GM04504 (cell line): ENCODE data around the gene SLC36A3.
"Not testable (repeated sequence)": the region's sequence is repeated elsewhere in the genome, so short reads cannot be mapped to it uniquely, and the experiment has no call there.

Source experiments
- DNase-seq: peaks from one replicate; pipeline ENCODE4 v3.0.0-alpha.2; 2012; ENCODE audit warnings: low read depth

SLC36A3 gene

GRCh38 chr5:151259931-151260330 lies 43.6 kb downstream of the SLC36A3 start:
- DNase-seq = no peak

- DNase-seq = no peak
Measured at GRCh38 chr5:151258816-151259215, 44.8 kb downstream of the SLC36A3 start.

GRCh38 chr5:151258201-151258611 lies 45.4 kb downstream of the SLC36A3 start:
- no peak for DNase-seq

GRCh38 chr5:151257731-151258181 lies 45.8 kb downstream of the SLC36A3 start:
- no peak for DNase-seq

DNA sequence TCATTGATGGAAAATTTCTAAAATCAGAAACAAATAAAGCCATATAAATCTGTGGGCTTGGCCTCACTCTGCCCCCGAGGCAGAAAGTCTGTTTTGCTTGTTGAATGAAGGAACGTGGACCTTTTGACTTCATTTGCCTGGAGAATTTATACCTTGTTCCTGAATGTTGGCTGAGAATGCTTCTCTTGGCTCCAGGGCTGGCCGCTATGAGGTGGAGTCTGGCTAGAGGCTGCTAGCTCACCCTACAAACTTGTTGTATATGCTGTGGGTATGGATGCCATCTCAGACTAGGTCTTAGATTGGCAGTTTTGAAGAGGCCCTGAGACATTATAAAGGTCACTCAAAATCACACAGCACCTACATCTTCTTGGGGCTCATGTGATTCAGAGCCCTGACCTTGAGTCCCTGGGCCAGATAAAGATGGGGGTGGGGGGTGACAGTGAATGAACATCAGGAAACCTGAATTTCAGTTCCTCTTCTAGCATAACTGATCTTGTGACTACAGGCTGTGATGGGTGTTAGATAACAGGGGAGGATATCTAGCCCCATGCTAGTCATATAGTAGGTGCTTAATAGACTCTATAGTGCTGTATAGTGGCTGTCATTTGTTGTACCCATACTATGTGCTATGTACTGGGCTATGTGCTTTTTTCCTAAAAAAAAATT lies 47.8 kb downstream of the SLC36A3 start:
- no peak for DNase-seq

DNA sequence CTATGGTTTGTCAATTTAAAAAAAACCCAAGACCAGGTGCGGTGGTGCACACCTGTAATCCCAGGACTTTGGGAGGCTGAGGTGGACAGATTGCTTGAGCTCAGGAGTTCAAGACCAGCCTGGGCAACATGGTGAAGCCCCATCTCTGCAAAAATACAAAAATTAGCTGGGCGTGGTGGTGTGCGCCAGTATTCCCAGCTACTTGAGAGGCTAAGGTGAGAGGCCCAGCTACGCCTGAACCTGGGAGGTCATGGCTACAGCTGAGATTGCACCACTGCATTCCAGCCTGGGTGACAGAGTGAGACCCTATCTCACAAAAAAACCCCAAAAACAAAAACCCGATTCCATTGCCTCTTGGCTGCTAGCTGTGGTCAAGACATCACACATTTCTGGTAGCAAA lies 48.6 kb downstream of the SLC36A3 start:
- DNase-seq = not testable (repeated sequence)

- DNase-seq = no peak
Measured at GRCh38 chr5:151254556-151254955, 49.0 kb downstream of the SLC36A3 start.

GRCh38 chr5:151253605-151253950 lies 50.0 kb downstream of the SLC36A3 start:
- no peak for DNase-seq

DNA sequence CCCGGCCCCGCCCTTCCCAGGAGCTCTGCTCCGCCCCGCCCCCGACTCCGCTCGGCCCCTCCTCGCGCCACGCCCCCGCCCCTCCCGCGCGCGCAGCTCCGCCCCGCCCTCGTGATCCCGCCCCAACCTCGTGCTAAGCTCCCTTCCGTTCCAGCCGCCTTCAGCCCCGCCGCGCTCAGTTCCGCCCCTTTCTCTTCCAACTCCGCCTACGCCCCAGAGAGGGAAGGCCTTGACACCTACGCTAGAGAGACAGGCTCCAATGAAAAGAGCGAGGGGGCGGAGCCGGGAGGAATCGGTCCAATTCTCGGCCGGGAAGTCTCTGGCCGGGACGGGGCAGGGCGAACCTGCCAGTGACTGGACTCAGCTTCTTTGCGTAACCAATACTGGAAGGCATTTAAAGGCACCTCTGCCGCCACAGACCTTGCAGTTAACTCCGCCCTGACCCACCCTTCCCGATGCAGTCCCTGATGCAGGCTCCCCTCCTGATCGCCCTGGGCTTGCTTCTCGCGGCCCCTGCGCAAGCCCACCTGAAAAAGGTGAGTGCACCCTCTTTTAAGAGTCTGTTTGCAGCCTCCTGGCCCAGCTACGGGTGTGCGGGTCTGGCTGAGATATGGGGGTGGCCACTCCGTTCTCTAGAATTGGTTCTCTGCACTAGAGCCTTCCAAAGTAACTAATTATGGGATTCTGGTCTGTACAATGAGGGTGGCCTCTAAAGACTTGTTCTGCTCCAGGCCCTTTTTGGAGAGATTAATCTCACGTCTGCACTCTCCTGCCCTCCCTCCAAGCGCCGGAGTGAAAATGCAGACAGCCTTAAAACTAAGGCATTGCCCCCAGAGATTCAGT lies 50.6 kb downstream of the SLC36A3 start, which contains the start of gene GM2A:
TSS of gene GM2A (plus strand) at position 424 of the 843 bp plus-strand sequence. CDS start at position 456, 32 bp downstream.
- peak; percentile 98 for DNase-seq

GRCh38 chr5:151251621-151252020 lies 51.9 kb downstream of the SLC36A3 start:
- no peak for DNase-seq

DNA sequence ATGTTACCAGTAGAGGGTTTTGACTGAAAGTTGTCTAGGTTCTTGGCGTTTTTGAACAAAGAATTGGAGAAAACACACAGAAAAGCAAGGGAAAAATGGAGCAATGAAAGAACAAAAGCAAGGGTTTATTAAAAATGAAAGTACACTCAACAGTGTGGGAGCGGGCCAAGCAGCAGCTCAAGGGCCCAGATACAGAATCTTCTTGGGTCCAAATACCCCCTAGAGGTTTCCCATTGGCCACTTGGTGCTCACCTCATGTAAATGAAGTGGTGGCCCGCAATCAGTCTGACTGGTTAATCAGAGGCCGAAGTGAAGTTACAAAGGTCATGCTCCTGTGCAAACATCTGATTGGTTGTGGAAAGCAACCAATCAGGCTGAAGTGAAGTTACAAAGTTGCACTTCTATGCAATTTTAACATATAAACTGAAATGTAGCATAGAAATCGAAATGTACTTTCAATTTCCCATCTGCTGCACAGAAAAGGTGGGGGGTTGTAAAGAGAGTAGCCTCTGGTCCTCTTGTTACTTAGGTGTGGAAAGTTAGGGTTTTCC lies 52.5 kb downstream of the SLC36A3 start:
- no peak for DNase-seq

DNA sequence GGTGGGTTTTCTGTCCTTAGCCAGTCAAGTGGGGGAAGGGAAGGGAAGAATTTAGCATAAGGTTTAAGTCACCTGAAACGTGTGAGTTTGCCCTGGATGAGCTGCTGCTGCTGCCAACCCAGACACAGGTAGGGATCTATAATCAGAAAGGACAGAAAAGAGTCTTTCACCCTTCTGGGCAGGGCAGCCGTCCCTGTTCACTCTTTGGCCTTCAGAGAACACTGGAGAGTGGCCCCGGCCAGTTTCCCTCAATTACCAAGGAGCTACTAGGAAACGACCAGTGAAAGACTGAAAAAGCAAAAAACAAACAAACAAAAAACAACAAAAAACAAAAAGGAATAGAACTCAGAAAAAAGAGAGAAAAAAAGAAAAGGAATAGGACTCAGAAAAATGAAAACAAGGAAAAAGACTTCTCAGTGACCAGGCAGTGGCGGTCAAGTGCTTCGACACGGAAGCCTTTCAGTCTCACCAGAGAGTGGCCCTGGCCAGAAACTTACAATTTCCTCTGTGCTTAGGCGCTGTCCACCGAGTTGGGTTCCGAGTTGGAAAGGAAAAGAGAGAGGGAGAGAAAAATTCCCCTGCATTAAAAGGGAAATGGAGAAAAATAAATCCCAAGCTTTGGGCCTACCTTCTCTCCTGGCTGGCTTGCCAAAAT lies 53.1 kb downstream of the SLC36A3 start:
- no peak for DNase-seq

GRCh38 chr5:151249281-151249680 lies 54.3 kb downstream of the SLC36A3 start:
- DNase-seq = no peak

GRCh38 chr5:151248651-151249050 lies 54.9 kb downstream of the SLC36A3 start:
- DNase-seq = no peak

- DNase-seq = no peak
Measured at GRCh38 chr5:151245680-151246219, 57.8 kb downstream of the SLC36A3 start.

DNA sequence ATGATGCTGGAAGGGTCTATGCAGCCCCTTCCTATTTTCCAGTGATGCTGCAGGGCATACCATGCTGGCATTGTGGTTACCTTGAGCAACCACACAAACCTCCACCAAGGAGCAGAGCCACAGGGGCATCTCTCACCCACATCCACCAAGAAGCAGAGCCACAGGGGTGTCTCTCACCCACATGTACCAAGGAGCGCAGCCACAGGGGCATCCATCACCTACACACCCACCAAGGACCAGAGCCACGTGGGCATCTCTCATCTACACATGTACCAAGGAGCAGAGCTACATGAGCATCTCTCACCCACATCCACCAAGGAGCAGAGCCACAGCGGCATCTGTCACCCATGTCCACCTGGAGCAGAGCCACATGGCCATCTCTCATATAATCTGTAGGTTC lies 59.4 kb downstream of the SLC36A3 start:
- DNase-seq = no peak

DNA sequence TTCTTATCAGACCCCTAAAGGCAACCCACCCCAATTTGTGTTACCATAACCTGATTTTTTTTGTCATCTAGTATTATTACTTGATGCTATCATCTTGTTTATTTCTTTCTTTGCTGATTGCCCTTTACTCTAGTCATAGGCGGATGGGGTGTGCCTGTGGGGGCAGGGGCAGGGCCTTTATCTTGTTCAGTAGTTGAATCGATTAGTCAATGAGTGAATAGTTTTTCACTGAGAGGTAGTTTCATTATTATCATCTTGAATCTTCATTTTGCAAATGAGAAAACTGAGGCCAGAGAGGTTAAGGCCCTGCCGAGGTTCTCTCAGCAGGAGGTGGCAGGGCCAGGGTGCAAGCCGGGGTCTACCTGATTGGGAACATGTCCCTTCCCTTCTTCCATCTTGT lies 60.0 kb downstream of the SLC36A3 start:
- no peak for DNase-seq

- no peak for DNase-seq
Measured at GRCh38 chr5:151243127-151243526, 60.4 kb downstream of the SLC36A3 start.

DNA sequence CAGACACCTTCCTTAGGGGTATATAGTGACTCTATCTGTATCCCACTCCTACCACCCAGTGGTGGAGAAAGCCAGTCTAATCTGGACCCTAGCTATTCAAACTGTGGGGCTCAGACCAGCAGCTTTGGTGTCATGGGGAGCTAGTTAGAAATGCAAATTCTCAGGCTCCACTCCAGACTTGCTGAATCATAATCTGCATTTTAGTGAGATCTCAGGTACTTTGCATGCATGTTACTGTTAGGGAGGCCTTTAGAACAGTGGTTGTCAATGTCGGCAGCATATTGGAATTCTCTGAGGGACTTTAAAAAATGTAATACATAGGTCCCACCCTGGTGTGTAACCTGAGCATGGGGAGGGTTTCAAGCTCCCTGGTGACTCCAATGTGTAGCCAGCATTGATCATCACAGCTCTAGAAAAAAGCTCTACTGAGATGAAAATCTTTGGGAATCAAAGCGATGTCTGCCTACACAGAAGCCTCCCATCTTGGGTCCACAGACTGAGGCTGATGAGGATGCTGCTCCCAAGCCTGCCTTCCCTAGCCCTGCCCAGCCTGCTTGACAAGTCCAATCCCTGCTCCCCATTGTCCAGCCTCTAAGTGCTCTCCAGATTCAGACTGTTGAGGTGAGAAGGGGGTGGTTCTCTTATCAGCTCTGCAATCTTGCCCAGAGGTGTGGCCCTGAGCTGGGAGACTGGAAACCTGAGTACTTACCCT lies 62.5 kb downstream of the SLC36A3 start:
- DNase-seq = no peak

DNA sequence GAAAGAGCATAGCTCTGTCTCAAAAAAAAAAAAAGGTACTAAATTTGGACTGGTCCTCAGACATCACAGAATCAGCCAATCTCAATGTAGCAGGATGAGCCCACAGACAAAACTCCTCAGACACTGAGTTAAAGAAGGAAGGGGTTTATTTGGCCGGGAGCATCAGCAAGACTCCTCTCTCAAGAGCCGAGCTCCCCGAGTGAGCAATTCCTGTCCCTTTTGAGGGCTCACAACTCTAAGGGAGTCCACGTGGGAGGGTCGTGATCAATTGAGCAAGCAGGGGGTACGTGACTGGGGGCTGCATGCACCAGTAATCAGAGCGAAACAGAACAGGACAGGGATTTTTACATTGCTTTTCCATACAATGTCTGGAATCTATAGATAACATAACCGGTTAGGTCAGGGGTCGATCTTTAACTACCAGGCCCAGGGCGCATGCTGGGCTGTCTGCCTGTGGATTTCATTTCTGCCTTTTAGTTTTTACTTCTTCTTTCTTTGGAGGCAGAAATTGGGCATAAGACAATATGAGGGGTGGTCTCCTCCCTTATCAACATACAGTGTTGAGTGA lies 63.2 kb downstream of the SLC36A3 start:
- DNase-seq = not testable (repeated sequence)

DNA sequence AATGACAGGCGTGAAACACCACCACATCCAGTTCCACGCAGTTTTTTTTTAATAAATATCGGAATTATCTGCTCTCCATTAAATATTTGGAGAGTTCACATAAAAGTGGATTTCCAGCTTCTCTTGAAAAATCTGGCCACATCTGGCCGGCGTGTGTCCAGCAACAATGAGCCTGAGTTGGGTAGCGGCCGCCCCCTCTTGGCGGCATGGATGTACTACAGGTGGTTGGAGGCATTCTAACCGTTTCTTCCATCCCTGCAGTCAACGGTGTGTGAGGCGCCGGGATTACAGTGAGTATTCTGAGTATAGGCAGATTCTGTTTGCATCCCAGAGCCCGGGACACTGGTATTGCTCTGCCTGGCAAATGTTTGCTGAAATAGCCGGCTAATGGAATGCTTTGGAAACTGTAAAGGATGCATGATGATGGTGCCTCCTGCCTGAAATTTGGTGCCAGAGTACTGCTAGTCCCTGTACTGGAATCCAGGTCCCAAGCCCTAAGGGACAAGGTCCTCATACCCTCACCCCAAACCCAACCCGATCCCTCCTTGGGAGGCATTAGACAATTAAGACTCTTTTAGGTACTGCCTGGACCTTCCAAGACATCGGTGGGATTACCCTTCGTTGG lies 64.2 kb downstream of the SLC36A3 start:
- peak; percentile 52 for DNase-seq
